ENCODE results near the gene RIPOR3. TPM values are rescaled to one million over a fixed set of nuclear protein-coding genes. Genes with fewer than 3 reads are reported as not detected.

RIPOR3 gene
- total and polyA plus RNA-seq, 2 donors from 2014 or later, result 10.5 to 14.6 TPM

DNA sequence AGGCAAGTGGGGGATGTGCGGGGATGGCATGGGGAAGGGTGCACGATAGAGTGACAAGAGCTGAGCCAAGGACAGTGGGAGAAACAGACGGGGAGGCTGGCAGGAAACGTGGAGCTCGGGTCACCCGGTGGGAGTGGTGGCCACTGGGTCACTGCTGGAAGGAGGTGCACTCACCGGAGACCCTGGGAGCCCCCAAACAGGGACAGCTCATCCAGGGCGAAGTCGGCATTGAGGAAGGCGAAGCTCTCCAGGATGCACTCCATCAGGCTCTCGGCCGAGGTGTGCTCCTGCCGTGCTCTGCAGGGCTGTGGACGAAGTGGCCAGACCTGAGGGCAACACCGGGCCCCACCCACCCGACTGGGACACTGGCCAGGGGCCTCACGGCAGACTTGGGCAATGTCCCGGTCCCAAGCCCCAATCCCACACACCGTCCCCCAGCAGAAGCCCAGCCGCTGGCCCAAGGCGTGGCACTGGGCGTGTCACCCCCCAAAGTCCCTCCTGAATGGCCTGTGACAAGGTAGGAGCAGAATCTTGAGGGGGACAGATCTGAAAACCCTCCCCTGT, 93.9 kb downstream of the RIPOR3 start:
- H3K27me3 ChIP-seq (ENCODE audit: control insufficient read depth, insufficient read depth, low read length), result no peaks in the 10 kb centered on the region
- H3K27ac ChIP-seq (ENCODE audit: low read depth in 2 of 2, low read length in 2 of 2), result no peak overlapping the region
- DNase-seq (no peak), FAIRE-seq (no peak)
- H3K36me3 ChIP-seq (ENCODE audit: control insufficient read depth in 2 of 3, insufficient read depth in 3 of 3, low read length in 3 of 3), result no peaks in the 10 kb centered on the region
- no peak overlapping the region for H3K4me3 ChIP-seq (ENCODE audit: low read length in 3 of 3)
- intact Hi-C loops (cut with DNase I), result no loop called here
- peaks cover 0 to 13% (median 0%) of the 10 kb centered on the region in 3 donors for H3K4me1 ChIP-seq (ENCODE audit: control insufficient read depth in 2 of 3, insufficient read depth in 2 of 3, low read depth in 1 of 3, low read length in 3 of 3)
- no peak for TF ChIP-seq CTCF (IDR thresholded peaks at IDR 0.05; ENCODE audit: borderline replicate concordance, extremely low read depth, insufficient read depth)
- H3K9ac ChIP-seq (ENCODE audit: low read length in 3 of 3), result no peak overlapping the region
- no peaks in the 10 kb centered on the region for H3K9me3 ChIP-seq (ENCODE audit: control insufficient read depth in 2 of 3, insufficient read depth in 1 of 3, low read length in 3 of 3)

- Histone ChIP-seq H3K9ac (ENCODE audit: low read length in 3 of 3) (no peak overlapping the region), H3K9me3 (ENCODE audit: control insufficient read depth in 2 of 3, insufficient read depth in 1 of 3, low read length in 3 of 3) (no peaks in the 10 kb centered on the region), H3K27ac (ENCODE audit: low read depth in 2 of 2, low read length in 2 of 2) (no peak overlapping the region), H3K4me1 (ENCODE audit: control insufficient read depth in 2 of 3, insufficient read depth in 2 of 3, low read depth in 1 of 3, low read length in 3 of 3) (peaks cover 0 to 20% (median 0%) of the 10 kb centered on the region in 3 donors), H3K4me3 (ENCODE audit: low read length in 3 of 3) (no peak overlapping the region), H3K27me3 (ENCODE audit: control insufficient read depth, insufficient read depth, low read length) (no peaks in the 10 kb centered on the region), H3K36me3 (ENCODE audit: control insufficient read depth in 2 of 3, insufficient read depth in 3 of 3, low read length in 3 of 3) (no peaks in the 10 kb centered on the region)
- TF ChIP-seq CTCF (IDR thresholded peaks at IDR 0.05; ENCODE audit: borderline replicate concordance, extremely low read depth, insufficient read depth), result no peak
- intact Hi-C loops (cut with DNase I), result no loop called here
- peak in 1 of 5 donors; percentile 51 for DNase-seq
- FAIRE-seq, result no peak
Observed at GRCh38 chr20:50596694-50597021, 94.7 kb downstream of the RIPOR3 start.

DNA sequence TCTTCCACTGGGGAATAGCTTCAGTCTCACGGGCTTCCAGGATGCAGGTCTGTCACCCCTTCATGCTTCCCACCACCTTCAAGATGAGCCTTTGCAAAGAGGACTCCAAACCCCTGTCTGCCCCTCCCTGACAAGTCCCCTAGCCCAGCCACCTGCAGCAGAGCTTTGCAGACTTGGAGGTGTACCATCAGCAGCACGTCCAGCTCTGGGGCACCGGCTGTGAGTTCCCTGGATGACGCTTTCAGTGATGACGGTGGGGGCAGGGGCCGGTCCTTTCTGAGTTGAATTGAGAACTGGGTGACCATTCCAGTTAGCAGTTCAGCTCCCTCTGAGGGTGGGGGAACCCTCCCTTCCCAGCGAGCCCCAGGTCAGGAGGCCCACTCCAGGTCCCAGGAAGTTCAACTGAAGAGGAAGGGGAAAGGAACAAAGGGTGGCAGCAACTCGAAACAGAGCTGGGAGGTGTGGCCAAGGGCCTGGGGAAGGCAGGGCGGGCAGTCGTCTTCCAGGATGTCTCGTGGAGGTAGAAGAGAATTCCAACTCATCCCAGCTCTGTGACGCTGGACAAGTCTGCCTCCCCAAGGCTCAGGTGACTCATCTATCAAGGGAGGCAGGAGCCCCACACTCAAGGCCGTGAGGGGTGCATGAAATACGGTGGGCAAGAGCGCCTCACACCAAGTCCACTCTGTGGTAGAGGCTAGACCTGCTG, 95.2 kb downstream of the RIPOR3 start:
- H3K4me3 ChIP-seq (ENCODE audit: low read length in 3 of 3), result no peak overlapping the region
- H3K4me1 ChIP-seq (ENCODE audit: control insufficient read depth in 2 of 3, insufficient read depth in 2 of 3, low read depth in 1 of 3, low read length in 3 of 3), result peaks cover 0 to 20% (median 0%) of the 10 kb centered on the region in 3 donors
- DNase-seq (peak in 2 of 5 donors; percentile 20 to 55), FAIRE-seq (no peak)
- no peaks in the 10 kb centered on the region for H3K27me3 ChIP-seq (ENCODE audit: control insufficient read depth, insufficient read depth, low read length)
- H3K27ac ChIP-seq (ENCODE audit: low read depth in 2 of 2, low read length in 2 of 2), result no peak overlapping the region
- H3K9ac ChIP-seq (ENCODE audit: low read length in 3 of 3), result no peak overlapping the region
- H3K36me3 ChIP-seq (ENCODE audit: control insufficient read depth in 2 of 3, insufficient read depth in 3 of 3, low read length in 3 of 3), result no peaks in the 10 kb centered on the region
- intact Hi-C loops (cut with DNase I), result no loop called here
- H3K9me3 ChIP-seq (ENCODE audit: control insufficient read depth in 2 of 3, insufficient read depth in 1 of 3, low read length in 3 of 3), result no peaks in the 10 kb centered on the region
- no peak for TF ChIP-seq CTCF (IDR thresholded peaks at IDR 0.05; ENCODE audit: borderline replicate concordance, extremely low read depth, insufficient read depth)

Measured in kidney (tissue), 14 donors.